Activated CD8-positive, alpha-beta T cell treated with anti-CD3 and anti-CD28 coated beads, Interleukin-2, amount 10 ng/mL, durations not matched to agents 7 days and 5 days (primary cell): Measurements from ENCODE around the gene DOCK1. TPM values are rescaled to one million over a fixed set of nuclear protein-coding genes. Genes with fewer than 3 reads are reported as not detected.

Source experiments
- ATAC-seq: fragments of 150-1000 bp; cut with Tn5 transposase; one replicate; pipeline ENCODE4 v1.10.0; 2021; ENCODE audit warnings: moderate library complexity
- CTCF ChIA-PET: fragments of 350-600 bp; sonication (Branson Sonifier 250); formaldehyde crosslinking; loops from one replicate; lab custom pipeline; 2021; ENCODE audit warnings: antibody characterized with exemption; lab: Charles Lee
- POLR2A ChIA-PET: fragments of 350-600 bp; sonication (Branson Sonifier 250); formaldehyde crosslinking; loops from one replicate; lab custom pipeline; 2021; ENCODE audit warnings: antibody characterized with exemption; lab: Charles Lee
- DNase-seq: peaks from one replicate; pipeline ENCODE4 v3.0.0-alpha.2; 2020
- H3K27ac Mint-ChIP-seq: one replicate; pipeline ENCODE4 v1.8.0; 2021; ENCODE audit warnings: mild to moderate bottlenecking, mixed read lengths
- H3K27me3 Mint-ChIP-seq: one replicate; pipeline ENCODE4 v1.8.0; 2021; ENCODE audit warnings: low read depth, mixed read lengths
- H3K36me3 Mint-ChIP-seq: one replicate; pipeline ENCODE4 v1.8.0; 2021; ENCODE audit warnings: low read depth, mixed read lengths
- H3K4me1 Mint-ChIP-seq: one replicate; pipeline ENCODE4 v1.8.0; 2021; ENCODE audit warnings: low read depth, mixed read lengths
- H3K4me3 Mint-ChIP-seq: one replicate; pipeline ENCODE4 v1.8.0; 2021; ENCODE audit warnings: mild to moderate bottlenecking, mixed read lengths
- H3K9me3 Mint-ChIP-seq: one replicate; pipeline ENCODE4 v1.8.0; 2022; ENCODE audit warnings: mixed read lengths; ENCODE audit not compliant: insufficient read depth
- total RNA-seq, 2 experiments: library from RNA; stranded (reverse); gene quantifications; one replicate each; pipeline ENCODE4 v1.2.3, GENCODE V29; 2021

Gene DOCK1
- total RNA-seq, 2 experiments from 2014 or later, result not detected

DNA sequence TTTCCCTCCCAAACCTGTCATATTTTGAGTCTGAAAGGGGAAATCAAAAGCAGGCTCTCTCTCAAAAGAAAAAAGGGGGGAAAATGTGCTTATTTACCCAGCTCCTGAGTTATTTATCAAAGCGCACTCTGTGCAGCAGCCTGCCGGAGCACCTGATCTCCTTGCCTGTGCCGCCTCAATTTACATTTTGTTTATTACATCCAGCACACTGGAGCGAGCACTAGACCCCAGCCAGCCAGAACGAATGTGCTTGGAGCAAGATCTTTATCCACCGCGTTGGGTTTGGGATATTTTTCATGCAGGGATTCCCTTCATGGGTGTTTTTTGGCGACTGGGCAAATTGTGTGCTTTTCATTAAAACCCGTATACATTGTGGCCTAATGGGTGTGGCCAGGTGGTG, 453.1 kb downstream of the DOCK1 start:
- POLR2A ChIA-PET, result no interaction called here
- Mint-ChIP-seq H3K9me3 (no peaks in the 10 kb centered on the region), H3K36me3 (no peaks in the 10 kb centered on the region), H3K27me3 (peaks cover 2% of the 10 kb centered on the region), H3K27ac (no peak overlapping the region), H3K4me3 (no peak overlapping the region), H3K4me1 (peaks cover 2% of the 10 kb centered on the region)
- DNase-seq (no peak), ATAC-seq (no peak)
- CTCF ChIA-PET, result no interaction called here

DNA sequence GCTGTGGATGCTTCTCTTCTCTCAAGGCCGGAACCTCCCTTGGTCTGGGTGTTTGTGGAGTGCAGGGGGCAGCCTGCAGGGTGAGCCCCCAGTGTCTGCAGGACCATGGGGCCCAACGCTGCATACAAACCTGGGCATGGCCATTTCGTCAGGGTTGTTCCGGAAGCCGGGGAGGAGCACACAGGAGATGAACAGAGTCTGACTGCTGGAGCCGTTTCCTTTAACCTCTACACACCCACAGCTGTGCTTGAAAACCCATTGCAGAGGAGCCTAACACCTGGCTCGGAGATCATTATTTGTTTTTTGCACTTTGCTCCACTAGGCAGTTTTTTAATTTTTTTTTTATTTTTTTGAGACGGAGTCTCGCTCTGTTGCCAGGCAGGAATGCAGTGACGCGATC, 458.8 kb downstream of the DOCK1 start:
- H3K27ac Mint-ChIP-seq, result no peak overlapping the region
- H3K9me3 Mint-ChIP-seq, result no peaks in the 10 kb centered on the region
- CTCF ChIA-PET, result no interaction called here
- H3K4me3 Mint-ChIP-seq, result no peak overlapping the region
- H3K36me3 Mint-ChIP-seq, result no peaks in the 10 kb centered on the region
- H3K27me3 Mint-ChIP-seq, result peaks cover 2% of the 10 kb centered on the region
- POLR2A ChIA-PET, result no interaction called here
- no peak for DNase-seq
- no peak for ATAC-seq
- peaks cover 2% of the 10 kb centered on the region for H3K4me1 Mint-ChIP-seq

DNA sequence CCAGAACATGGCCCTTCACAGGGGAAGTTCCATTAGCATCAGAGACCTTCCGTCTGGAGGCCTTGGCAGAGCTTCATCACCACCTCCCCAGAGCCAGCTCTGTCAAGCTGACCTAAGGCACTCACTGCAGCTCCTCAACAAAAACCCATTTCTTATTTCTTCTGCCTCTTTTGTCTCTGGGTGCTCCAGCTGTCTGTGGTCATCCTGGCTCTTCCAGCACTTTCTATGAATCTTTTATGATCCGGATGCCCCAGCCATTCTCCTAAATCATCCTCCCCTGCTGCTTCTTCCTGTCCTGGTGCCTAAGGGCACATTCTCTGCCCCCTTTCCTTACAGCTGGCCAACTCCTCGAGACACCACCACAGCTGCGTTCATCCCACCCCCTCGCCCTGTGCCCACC, 462.9 kb downstream of the DOCK1 start:
- Mint-ChIP-seq H3K27ac (no peak overlapping the region), H3K4me1 (no peaks in the 10 kb centered on the region), H3K36me3 (no peaks in the 10 kb centered on the region), H3K27me3 (no peaks in the 10 kb centered on the region), H3K9me3 (no peaks in the 10 kb centered on the region), H3K4me3 (no peak overlapping the region)
- ChIA-PET CTCF (no interaction called here), POLR2A (no interaction called here)
- ATAC-seq (no peak), DNase-seq (no peak)

DNA sequence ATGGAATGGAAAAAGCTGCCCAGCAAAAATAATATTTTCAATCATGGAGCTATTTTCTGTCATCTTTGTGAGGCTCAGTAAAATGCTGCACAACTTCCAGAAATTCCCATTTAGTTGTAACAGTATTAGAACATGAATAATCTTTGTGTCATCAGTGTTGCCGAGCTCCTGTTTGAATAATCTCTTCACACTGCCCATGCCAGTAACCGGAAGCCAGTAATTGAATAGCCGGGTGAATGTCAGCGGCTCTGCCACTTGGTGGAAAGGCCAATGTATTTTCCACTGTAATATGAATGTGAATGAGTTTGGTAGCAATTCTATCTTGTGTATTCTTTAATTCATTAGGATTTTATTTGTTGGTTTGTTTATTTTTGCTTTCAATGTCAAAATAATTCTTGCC, 463.7 kb downstream of the DOCK1 start:
- CTCF ChIA-PET, result no interaction called here
- Mint-ChIP-seq H3K36me3 (no peaks in the 10 kb centered on the region), H3K27ac (no peak overlapping the region), H3K4me1 (no peaks in the 10 kb centered on the region), H3K27me3 (no peaks in the 10 kb centered on the region), H3K9me3 (no peaks in the 10 kb centered on the region), H3K4me3 (no peak overlapping the region)
- POLR2A ChIA-PET, result no interaction called here
- no peak for DNase-seq
- ATAC-seq, result no peak

GRCh38 chr10:127370601-127371000, 465.4 kb downstream of the DOCK1 start:
- Mint-ChIP-seq H3K4me3 (no peak overlapping the region), H3K9me3 (no peaks in the 10 kb centered on the region), H3K27me3 (no peaks in the 10 kb centered on the region), H3K27ac (no peak overlapping the region), H3K4me1 (no peaks in the 10 kb centered on the region), H3K36me3 (no peaks in the 10 kb centered on the region)
- DNase-seq (no peak), ATAC-seq (no peak)
- ChIA-PET POLR2A (no interaction called here), CTCF (interaction anchor here (0.6 kb wide), 1 partner anchor 26 kb away, joined by 3 read pairs; no protein-coding TSS in a partner anchor)

DNA sequence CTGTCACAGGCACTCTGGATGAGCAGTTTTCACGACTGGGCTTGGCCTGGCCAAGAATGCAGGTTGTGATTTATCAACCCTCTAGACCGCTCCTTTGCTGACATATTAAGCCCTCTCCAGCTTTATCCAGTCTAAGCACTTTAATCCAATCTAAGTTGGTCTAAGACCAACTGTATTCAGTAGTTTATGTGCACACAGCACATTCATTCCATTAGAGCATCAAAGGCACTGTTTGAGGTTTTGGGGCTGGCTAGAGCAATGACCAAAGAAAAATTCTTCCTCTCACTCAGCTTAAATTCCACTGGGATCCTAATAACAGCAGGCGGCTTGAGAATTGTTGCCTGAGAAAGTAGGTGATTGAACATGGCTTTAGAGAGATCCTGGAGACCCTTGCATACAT, 467.1 kb downstream of the DOCK1 start:
- Mint-ChIP-seq H3K9me3 (no peaks in the 10 kb centered on the region), H3K4me3 (no peak overlapping the region), H3K27ac (no peak overlapping the region), H3K27me3 (no peaks in the 10 kb centered on the region), H3K4me1 (no peaks in the 10 kb centered on the region), H3K36me3 (no peaks in the 10 kb centered on the region)
- no peak for DNase-seq
- ATAC-seq, result no peak
- POLR2A ChIA-PET, result no interaction called here
- CTCF ChIA-PET, result no interaction called here

DNA sequence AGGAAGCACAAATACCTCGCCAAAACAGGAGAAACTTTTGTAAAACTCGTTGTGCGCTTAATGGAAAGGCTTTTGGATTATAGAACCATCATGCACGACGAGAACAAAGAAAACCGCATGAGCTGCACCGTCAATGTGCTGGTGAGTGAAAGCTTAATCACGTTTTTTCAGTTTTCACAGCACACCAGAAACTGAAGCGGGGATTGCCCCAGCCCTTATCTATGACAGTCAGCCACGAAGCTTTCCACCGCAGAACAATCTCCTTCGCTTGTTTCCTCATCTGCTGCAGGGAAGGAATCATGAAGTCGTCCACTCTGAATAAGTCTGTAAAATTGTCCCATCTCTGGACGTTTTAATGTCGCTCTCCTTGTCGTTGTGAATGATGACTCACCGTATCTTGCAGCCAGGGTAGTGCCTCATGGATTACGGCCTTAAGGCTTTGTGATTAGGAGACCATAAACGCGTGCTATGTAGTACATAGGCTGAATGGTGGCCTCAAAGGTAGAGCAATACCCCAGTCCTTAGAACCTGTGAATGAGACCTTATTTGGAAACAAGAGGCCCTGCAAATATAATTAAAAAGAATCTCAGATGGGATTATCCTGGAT, 468.9 kb downstream of the DOCK1 start:
- Mint-ChIP-seq H3K27me3 (no peaks in the 10 kb centered on the region), H3K4me1 (no peaks in the 10 kb centered on the region), H3K4me3 (no peak overlapping the region), H3K9me3 (no peaks in the 10 kb centered on the region), H3K27ac (no peak overlapping the region), H3K36me3 (no peaks in the 10 kb centered on the region)
- CTCF ChIA-PET, result no interaction called here
- POLR2A ChIA-PET, result no interaction called here
- ATAC-seq, result no peak
- no peak for DNase-seq

GRCh38 chr10:127374901-127375300, 469.7 kb downstream of the DOCK1 start:
- ChIA-PET CTCF (no interaction called here), POLR2A (no interaction called here)
- no peaks in the 10 kb centered on the region for H3K4me1 Mint-ChIP-seq
- ATAC-seq, result no peak
- no peak overlapping the region for H3K27ac Mint-ChIP-seq
- H3K36me3 Mint-ChIP-seq, result no peaks in the 10 kb centered on the region
- no peak for DNase-seq
- no peak overlapping the region for H3K4me3 Mint-ChIP-seq
- no peaks in the 10 kb centered on the region for H3K9me3 Mint-ChIP-seq
- H3K27me3 Mint-ChIP-seq, result no peaks in the 10 kb centered on the region

GRCh38 chr10:127375461-127375860, 470.2 kb downstream of the DOCK1 start:
- Mint-ChIP-seq H3K4me3 (no peak overlapping the region), H3K4me1 (no peaks in the 10 kb centered on the region), H3K27ac (no peak overlapping the region), H3K36me3 (no peaks in the 10 kb centered on the region), H3K9me3 (no peaks in the 10 kb centered on the region), H3K27me3 (no peaks in the 10 kb centered on the region)
- ChIA-PET POLR2A (no interaction called here), CTCF (no interaction called here)
- DNase-seq, result no peak
- ATAC-seq, result no peak

DNA sequence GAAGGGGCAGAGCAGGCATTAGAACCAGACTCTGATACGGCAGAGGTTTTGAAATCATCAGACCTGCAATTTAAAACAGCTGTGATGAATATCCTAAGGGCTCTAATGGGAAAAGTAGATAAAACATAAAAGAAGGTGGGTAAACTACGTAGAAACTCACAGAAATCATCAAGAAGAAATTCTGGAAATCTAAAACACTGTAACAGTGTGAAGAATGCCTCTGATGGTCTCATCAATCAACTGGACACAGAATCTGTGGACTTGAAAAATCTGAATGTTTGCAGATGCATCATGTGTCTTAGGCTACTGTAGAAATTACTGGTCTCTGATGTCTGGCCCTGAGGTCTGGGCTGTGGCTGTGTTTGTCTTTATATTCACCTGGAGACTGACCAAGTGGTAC, 470.8 kb downstream of the DOCK1 start:
- Mint-ChIP-seq H3K9me3 (no peaks in the 10 kb centered on the region), H3K4me3 (no peak overlapping the region), H3K4me1 (no peaks in the 10 kb centered on the region), H3K27me3 (no peaks in the 10 kb centered on the region), H3K27ac (no peak overlapping the region), H3K36me3 (no peaks in the 10 kb centered on the region)
- DNase-seq, result no peak
- ChIA-PET CTCF (no interaction called here), POLR2A (no interaction called here)
- ATAC-seq, result no peak

DNA sequence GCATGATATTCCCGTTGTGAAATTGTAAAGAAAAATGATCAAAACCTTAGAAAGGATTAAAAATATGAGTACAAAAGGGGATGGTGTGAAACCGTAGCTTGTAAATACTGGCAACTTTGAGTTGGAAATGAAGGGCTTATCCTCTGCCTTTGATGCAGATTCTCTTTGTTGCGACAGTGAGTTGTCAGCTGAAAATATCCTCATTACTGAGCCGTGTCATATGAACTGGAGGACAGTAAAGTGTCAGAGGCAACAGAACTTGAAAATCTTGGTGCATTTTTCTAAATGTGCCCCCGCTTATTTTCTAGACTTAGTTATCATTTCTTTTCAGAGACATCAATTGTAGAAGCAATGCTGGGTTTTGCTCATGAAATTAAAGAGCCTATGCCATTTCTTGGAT, 473.4 kb downstream of the DOCK1 start:
- Mint-ChIP-seq H3K9me3 (no peaks in the 10 kb centered on the region), H3K4me3 (no peak overlapping the region), H3K36me3 (no peaks in the 10 kb centered on the region), H3K27me3 (no peaks in the 10 kb centered on the region), H3K4me1 (no peaks in the 10 kb centered on the region), H3K27ac (no peak overlapping the region)
- CTCF ChIA-PET, result no interaction called here
- no peak for DNase-seq
- no peak for ATAC-seq
- POLR2A ChIA-PET, result no interaction called here

DNA sequence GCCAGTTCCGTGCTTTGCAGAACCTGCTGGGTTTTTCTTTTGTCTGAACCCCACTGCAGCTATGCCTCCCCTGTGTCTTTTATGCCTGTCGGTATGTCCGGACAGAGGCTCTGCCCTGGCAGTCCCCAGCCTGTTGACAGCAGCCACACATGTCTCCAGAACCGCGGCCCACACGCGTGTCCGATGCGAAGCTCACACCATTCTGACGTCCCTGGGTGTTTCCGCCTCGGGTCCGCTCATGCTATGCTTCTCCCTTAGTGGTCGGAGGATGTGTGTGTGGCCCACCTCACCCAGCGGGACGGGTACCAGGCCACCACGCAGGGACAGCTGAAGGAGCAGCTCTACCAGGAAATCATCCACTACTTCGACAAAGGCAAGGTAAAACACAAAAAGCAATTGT, 479.3 kb downstream of the DOCK1 start:
- ATAC-seq (no peak), DNase-seq (no peak)
- POLR2A ChIA-PET, result no interaction called here
- no peak overlapping the region for H3K4me3 Mint-ChIP-seq
- CTCF ChIA-PET, result no interaction called here
- H3K27me3 Mint-ChIP-seq, result no peaks in the 10 kb centered on the region
- no peaks in the 10 kb centered on the region for H3K36me3 Mint-ChIP-seq
- no peaks in the 10 kb centered on the region for H3K4me1 Mint-ChIP-seq
- H3K9me3 Mint-ChIP-seq, result no peaks in the 10 kb centered on the region
- no peak overlapping the region for H3K27ac Mint-ChIP-seq

DNA sequence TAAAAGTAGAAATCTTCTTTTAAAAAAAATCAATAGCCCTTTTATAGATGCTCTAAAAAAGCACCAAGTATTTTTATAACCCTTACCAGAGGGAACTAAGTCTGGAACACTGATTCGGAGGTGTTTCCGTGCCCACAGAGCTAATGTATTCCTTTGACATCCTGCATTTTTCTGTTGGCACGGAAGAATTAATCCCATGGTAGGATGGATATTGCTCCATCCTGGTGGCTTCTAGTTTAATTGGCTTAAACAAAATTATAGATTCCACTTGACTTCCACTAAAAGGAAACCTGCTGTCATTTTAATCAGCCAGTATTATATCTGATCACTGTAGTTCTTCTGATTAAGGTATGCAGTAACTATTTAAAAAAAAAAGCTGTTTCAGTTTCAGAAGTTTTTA, 479.8 kb downstream of the DOCK1 start:
- no peak overlapping the region for H3K4me3 Mint-ChIP-seq
- H3K27me3 Mint-ChIP-seq, result no peaks in the 10 kb centered on the region
- no peaks in the 10 kb centered on the region for H3K4me1 Mint-ChIP-seq
- no peak overlapping the region for H3K27ac Mint-ChIP-seq
- H3K9me3 Mint-ChIP-seq, result no peaks in the 10 kb centered on the region
- ATAC-seq (no peak), DNase-seq (no peak)
- POLR2A ChIA-PET, result no interaction called here
- H3K36me3 Mint-ChIP-seq, result no peaks in the 10 kb centered on the region
- CTCF ChIA-PET, result no interaction called here
